C1 segment of cervical spinal cord (tissue), 14 donors: ENCODE results near the gene SLC25A25.

ENCODE experiments used
- DNase-seq, 14 donors: peaks; one replicate each; lab custom pipeline; 2025; lab: John Stamatoyannopoulos, UW

Gene SLC25A25

DNA sequence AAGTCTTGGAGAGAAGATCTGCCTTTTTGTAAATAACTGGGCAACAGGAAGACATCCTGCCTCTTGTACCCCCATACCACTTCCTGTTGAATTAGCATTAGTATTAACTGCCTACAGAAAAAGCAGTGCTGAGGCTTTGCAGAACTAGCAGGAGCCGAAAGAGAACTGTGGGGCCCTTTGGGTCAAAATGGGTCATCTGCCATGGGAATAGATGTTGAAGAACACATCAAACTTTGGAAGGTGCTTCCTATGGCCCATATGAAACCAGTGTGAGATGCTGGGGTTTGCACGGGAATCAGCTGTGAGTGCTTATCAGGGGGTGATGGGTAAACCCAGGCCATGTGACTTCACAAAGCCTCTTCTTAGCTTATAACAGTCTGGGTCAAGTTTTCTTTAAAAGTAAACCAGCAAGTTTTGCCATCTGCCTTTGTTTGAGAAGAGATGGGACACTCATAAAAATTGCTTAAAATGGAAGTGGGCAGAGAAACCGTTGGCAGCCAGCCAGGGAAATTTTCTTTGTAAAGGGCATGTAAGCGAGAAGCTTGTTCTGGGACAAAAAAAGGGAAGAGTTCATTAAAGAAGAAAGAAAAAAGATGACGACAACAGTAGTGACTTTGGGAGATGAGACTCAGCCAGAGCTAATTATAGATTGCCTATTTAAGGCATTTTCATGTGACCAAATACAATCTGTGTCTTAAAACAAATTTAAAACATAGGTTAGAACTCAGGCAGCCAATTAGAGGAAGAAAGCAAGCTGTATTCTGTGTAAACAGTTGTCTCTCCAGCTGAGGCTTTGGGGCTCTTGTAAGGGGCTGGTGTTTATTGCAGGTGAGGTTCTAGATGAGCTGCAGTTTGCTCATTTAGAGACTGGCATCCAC lies 4.4 kb downstream of the SLC25A25 start:
- peak in 12 of 14 donors; percentile 13 to 71 (median 52) for DNase-seq

- DNase-seq, result no peak
Measured at GRCh38 chr9:128073253-128073886, 5.3 kb downstream of the SLC25A25 start.

DNA sequence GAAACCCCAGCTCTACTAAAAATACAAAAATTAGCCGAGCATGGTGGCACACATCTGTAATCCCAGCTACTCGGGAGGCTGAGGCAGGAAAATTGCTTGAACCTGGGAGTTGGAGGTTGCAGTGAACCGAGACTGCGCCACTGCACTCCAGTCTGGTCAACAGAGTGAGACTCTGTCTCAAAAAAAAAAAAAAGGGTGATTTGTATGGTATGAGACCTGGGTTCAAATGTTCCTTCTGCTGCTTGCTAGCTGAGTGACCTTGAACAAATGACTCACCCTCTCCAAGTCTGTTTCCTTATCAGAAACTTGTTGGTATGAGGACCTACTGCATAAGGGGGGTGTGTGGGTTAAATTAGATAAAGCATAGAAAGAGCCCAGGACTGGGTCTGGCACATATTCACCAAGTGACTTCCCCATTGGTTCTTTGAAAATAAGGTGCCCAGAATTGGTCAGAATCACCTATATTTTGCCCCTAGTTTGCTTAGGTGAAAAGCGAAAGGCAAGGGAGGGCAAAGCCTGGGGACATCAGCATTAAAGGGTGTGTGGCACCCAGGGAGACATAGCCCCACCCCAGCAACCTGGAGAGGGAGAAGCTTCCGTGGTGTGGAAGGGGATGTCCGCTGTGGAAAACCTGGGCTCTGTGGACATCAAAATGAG lies 9.9 kb downstream of the SLC25A25 start:
- no peak for DNase-seq

GRCh38 chr9:128078504-128079434 lies 10.7 kb downstream of the SLC25A25 start:
- DNase-seq, result no peak

- DNase-seq, result no peak
Measured at GRCh38 chr9:128080206-128080605, 12.2 kb downstream of the SLC25A25 start.

- DNase-seq, result no peak
Measured at GRCh38 chr9:128081056-128081455, 13.0 kb downstream of the SLC25A25 start.

DNA sequence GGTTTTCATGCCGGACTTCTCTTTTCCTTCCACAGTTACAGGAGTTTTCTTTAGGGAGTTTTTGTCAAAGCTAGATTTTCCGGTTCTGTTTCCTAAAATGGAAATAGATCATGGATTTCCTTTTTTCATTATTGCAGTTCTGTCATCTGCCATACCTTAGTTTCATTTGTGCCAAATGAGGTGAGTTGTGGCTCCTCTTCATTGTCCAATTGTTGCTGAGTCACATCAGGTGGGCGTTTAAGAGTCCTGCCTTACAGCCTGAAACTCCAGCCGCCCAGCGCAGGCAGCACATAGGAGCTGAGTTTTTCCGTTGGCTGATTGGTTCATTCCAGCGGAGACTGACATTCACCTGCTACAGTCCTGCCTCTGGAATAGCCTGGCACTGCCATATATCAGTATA lies 14.1 kb downstream of the SLC25A25 start:
- DNase-seq, result no peak

- DNase-seq, result no peak
Measured at GRCh38 chr9:128084746-128085145, 16.7 kb downstream of the SLC25A25 start.

DNA sequence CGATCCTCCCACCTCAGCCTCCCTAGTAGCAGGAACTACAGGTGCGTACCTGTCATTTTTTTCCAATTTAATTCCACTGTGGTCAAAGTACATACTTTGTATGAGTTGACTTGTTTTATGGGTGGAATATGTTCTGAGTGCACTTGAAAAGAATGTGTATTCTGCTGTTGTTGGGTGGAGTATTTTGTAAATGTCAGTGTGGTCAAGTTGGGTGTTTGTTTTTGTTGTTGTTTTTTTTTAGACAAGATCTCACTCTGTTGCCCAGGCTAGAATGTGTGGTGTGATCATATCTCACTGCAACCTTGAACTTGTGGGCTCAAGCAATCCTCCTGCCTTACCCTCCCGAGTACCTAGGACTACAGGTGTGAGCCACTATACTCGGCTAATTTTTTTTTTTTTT lies 17.9 kb downstream of the SLC25A25 start:
- DNase-seq, result no peak

GRCh38 chr9:128087262-128087661 lies 19.2 kb downstream of the SLC25A25 start:
- DNase-seq, result no peak

DNA sequence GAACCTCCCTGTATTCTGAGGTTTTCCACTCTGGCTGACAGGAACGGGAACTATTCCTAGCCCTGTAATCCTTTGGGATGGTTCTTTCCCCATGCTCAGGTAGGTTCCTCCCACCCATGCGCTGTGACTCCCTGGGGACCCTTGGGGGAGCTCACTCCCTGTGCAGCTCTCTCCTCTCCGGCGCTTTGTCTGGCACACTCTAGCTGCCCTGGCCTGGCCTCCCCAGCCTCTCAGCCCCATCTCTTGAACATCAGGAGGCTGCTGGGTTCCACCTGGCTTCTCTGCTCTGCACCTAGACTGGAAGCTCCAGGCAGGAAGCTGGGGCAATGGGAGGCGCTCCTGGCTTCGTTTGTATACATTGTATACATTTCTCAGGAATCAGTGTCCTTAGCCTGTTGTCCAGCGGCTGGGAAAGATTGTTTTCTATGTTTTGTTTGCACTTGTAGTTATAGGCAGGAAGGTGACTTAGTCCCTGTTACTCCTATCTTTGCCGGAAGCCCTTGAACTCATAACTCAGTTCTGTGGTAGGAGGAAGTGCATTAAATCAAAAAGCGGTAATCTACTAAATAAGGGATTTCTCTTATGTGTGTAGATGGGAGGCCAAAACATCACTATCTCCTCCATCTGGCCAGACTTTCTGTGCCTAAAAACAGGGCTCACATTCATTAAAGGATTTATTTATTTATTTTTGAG lies 20.4 kb downstream of the SLC25A25 start:
- DNase-seq, result no peak

- no peak for DNase-seq
Measured at GRCh38 chr9:128089299-128089698, 21.3 kb downstream of the SLC25A25 start.

DNA sequence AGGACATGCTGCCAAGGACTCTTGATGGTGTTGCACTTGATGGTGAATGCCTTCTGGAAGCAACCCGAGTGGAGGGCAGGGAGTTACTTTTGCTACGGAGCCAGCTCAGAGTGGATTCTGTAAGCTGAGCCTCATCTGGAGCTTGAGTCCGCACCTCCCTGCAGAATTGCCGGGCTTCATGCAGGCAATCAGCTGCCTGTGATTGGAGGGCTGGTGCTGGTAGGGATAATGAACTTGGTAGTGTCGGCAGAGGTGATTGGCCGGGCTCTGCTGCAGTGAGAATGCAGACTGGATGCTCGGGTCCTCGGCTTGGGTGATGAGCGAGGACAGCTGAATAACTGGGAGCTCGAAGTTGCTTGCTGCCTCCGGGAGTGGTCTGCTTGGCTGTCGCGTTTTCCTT lies 23.1 kb downstream of the SLC25A25 start:
- peak in 12 of 14 donors; percentile 38 to 96 (median 74) for DNase-seq

- peak in 9 of 14 donors; percentile 27 to 78 (median 64) for DNase-seq
Measured at GRCh38 chr9:128091571-128091970, 23.5 kb downstream of the SLC25A25 start.

- no peak for DNase-seq
Measured at GRCh38 chr9:128092199-128092977, 24.4 kb downstream of the SLC25A25 start.

- no peak for DNase-seq
Measured at GRCh38 chr9:128093011-128093410, 25.0 kb downstream of the SLC25A25 start.

GRCh38 chr9:128094166-128094949 lies 26.3 kb downstream of the SLC25A25 start:
- peak in 13 of 14 donors; percentile 18 to 93 (median 68) for DNase-seq

GRCh38 chr9:128094950-128095544 lies 27.0 kb downstream of the SLC25A25 start:
- DNase-seq, result no peak
